GM12875 (cell line): ENCODE data around the gene GPR158.

Source experiments
- H3K4me3 ChIP-seq: one replicate; pipeline ENCODE4 v1.5.1; 2011; ENCODE audit warnings: low read depth, low read length, control low read depth
- TF ChIP-seq, protein P1 (sequence below): IDR thresholded peaks from 2 replicates; pipeline ENCODE4 v1.5.1; 2011; ENCODE audit warnings: low read depth, mild to moderate bottlenecking, control low read depth, inconsistent platforms, low read length, moderate library complexity, borderline replicate concordance; ENCODE audit not compliant: insufficient read depth

Gene GPR158

DNA sequence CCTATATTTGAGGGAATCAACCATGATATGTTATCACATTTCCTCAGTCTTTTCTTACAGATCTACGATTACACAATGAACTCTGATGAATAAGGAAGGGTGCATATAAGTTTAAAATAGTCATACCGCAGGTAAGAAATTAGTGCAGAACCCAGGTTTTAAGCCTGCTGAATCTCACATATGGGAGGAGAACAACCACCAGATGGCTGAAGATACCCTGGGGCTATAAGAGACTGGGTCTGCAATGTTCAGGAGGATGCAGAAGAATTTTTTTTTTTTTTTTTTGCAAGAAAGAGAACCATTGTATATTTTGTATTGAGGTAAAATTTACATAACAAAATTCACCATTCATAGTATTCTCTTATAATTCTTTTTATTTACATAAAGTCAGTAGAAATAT lies 387.0 kb downstream of the GPR158 start:
- TF ChIP-seq, protein P1, sequence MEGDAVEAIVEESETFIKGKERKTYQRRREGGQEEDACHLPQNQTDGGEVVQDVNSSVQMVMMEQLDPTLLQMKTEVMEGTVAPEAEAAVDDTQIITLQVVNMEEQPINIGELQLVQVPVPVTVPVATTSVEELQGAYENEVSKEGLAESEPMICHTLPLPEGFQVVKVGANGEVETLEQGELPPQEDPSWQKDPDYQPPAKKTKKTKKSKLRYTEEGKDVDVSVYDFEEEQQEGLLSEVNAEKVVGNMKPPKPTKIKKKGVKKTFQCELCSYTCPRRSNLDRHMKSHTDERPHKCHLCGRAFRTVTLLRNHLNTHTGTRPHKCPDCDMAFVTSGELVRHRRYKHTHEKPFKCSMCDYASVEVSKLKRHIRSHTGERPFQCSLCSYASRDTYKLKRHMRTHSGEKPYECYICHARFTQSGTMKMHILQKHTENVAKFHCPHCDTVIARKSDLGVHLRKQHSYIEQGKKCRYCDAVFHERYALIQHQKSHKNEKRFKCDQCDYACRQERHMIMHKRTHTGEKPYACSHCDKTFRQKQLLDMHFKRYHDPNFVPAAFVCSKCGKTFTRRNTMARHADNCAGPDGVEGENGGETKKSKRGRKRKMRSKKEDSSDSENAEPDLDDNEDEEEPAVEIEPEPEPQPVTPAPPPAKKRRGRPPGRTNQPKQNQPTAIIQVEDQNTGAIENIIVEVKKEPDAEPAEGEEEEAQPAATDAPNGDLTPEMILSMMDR = no peak
- H3K4me3 ChIP-seq = no peak overlapping the region

DNA sequence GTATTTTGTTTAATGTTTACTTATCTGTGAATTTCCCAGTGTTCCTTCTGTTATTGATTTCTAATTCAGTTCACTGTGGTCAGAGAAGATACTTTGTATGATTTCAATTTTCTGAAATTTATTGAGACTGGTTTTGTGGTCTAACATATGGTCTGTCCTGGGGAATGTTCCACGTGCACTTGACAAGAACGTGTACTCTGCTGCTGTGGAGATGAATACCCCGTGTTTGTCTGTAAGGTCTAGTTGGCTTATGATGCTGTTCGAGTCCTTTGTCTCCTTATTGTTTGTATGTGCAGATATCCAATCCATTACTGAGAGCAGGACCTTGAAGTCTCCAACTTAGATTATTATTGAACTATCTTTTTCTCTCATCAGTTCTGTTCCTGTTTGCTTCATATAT lies 387.7 kb downstream of the GPR158 start:
- TF ChIP-seq, protein P1 = no peak
- H3K4me3 ChIP-seq = no peak overlapping the region

DNA sequence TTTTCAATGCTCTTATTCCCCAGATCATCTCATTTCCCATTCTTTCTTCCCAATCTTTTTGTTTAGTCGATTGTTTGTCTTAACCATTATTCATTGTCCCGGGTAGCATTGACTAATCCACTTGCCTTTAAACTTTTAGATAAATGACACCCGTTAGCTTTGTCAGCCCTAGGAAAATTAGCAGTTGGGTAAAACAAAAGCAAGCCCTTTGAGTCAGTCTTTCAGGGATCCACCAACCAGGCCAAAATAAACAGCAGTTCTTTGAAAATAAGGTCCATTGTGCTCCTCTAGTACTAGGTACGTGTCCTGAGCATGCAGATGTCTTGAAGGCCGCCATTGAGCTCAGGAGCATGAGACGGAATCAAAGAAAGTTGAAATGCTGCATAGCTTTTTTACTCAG lies 389.6 kb downstream of the GPR158 start:
- TF ChIP-seq, protein P1 = no peak
- no peak overlapping the region for H3K4me3 ChIP-seq

DNA sequence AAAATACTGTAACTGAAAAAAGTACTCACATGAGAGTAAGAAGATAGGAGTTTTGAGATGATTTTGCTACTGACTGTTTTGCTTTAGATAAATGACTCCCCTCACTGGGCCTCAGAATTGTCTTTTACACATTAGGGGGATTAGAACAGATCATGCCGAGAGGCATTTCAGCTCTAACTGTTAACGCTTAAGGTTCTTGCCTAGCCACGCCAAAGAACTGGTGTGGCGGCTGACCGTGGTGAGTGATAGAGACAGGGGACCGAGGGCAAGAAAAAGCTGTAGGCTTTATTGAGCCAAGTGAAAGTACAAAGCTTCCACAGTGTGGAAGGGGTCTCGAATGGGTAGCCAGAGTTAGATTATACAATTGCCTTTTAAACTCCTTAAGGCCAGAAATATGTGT lies 390.8 kb downstream of the GPR158 start:
- TF ChIP-seq, protein P1 = no peak
- H3K4me3 ChIP-seq = no peak overlapping the region

DNA sequence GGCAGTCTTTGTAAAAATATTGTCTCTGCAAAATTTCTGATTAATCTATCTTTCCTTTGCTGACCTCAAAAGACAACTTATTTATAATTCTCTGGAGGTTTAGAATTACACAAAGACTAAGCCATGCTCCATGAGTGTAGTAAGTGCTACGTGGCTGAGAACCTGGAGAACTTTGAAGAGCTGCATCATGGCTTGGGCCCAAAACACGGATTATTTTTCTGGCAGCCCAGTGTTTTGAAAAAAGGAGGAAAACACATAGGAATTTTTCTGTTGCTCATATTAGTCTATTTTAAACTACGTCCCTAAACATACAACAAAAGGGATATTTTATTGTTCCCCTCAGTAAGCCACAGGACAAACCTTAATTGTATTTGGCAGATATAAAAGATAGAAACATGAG lies 398.5 kb downstream of the GPR158 start:
- no peak overlapping the region for H3K4me3 ChIP-seq
- TF ChIP-seq, protein P1 = no peak

DNA sequence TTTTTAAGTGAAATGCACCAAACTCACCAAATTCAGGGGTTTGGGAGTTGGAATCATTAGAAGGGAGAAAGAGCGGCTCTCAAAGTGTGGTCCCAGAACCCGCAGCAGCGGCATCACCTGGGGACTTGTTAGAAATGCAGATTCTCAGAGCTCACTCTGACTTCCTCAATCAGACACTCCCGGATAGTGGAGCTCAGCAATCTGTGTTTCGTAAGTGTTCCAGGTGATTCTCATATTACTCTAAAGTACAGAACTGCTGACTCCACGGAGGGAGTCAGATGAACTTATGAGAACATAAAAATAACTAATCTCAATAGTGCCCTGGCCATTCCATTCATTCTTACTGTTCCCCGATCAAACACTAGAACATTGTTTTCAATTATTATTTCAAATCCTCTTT lies 400.5 kb downstream of the GPR158 start:
- no peak overlapping the region for H3K4me3 ChIP-seq
- TF ChIP-seq, protein P1 = no peak

DNA sequence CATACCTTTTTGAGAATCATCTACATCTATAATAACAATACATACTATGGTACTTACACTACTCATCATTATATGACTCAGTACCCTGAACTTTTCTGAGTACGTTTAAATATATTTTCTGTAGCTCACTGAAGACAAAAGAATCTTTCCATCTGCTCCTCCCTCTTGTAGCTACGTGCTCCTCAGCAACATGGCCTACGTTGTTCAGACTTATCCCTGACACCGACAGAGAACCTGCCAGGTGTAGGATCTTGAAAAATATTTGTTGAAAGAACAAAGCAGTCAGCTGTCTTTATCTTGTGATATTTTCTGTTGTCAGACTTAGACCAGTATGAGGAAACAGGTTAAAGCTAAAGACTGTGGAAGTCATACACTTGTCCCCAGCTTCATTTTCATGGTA lies 403.3 kb downstream of the GPR158 start:
- TF ChIP-seq, protein P1 = no peak
- H3K4me3 ChIP-seq = no peak overlapping the region
